HG02973 (cell line): ENCODE results near the gene SCG5.

Experiments
- ATAC-seq: cut with Tn5 transposase; IDR thresholded peaks from one replicate; pipeline ENCODE4 v1.9.1; 2021; ENCODE audit warnings: moderate library complexity; ENCODE audit not compliant: unreplicated experiment

Gene SCG5

DNA sequence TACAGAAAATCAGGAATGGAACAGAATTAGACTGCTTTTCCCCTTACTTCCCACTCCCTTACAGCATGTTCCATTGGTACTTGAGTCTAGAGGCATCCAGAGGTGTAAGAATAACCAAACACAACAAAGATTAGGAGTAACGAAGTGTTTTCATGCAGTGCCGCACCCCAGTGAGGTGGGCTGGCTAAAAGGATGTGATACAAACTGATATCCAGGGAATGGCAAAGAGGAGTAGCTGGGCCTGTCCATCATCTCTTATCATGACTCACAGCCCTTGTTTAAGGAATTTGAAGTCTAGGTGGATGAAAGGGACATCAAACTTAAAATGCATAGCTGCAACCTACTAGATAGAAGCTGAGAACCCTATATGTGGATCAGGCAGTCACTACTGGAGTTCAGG is 16.4 kb downstream of the SCG5 start:
- ATAC-seq = no peak

DNA sequence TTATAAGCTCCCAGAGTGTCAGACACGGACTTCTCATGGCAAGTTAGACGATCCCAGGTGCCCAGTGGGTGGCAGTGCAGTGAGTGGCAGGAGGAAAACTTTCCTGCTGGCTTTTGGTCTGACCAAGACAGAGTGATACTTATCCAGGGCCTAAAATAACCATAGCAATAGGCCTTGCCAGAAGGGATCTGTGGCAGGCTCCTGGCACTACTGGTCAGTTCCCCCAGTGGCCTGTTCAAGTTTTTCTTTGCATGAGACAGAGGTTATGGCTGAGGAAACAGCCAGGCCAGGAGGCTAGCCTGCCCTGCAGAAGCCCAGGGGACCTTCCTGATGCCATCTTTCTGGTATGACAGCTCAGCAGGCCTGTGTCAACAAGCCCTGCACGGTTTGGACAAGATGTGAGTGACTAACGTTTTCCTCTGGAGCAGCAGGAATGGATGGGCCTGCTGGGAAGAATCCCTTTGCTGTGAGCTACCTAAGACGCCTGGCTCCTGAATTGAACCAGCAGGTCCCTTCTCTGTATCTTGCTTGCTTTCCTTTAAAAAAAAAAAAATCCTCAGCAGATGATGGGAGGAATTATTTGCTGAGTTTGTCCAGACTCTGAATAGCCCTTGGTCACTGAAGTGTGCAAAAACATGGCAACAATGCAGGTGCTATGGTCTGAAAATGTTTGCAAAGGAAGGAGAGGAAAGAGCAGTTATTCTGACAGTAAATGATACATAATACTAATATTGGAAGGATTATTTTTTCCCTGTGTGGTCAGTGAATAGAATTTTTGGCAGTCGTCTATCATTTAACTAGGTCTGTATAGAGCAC is 18.0 kb downstream of the SCG5 start:
- no peak for ATAC-seq

DNA sequence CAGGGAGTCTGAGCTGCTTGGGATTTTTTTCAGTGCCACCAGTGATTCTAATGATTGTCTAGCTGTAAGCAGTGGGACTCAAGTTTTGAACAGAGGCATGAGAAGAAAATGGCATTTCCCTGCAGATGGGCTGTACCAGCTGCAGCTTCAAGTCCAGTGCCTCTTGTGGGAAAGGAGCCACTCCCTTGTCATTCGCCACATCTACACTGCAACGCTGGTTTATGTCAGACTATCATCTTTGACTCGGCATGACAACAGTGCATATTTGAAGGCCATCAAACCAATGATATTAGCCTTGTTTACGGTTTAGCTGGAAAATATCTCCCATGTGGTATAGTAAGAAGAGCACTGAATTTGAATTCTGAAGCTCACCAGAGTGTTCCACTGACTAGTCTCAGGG is 22.2 kb downstream of the SCG5 start:
- no peak for ATAC-seq

GRCh38 chr15:32664796-32665195 is 23.3 kb downstream of the SCG5 start:
- no peak for ATAC-seq

- ATAC-seq = no peak
Observed at GRCh38 chr15:32667321-32667720, 25.8 kb downstream of the SCG5 start.

DNA sequence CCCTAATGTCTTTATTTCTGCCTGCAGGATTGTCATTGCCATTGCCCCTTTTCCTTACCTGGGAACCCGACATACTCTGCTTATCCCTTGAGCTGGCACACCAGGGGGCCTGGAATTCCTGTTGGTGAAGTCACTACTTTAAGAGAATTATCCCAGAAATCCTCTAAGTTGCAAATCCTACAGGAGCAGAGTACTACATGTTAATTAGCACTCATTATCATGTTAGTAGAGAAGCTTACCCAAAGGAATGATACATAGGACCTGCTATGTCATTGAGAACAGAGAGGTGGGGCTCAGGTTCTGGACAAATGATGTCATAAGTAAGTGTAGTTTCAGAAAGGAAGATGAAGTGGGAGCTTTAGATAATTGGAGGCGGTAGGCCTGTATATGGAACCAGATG is 27.4 kb downstream of the SCG5 start:
- no peak for ATAC-seq

DNA sequence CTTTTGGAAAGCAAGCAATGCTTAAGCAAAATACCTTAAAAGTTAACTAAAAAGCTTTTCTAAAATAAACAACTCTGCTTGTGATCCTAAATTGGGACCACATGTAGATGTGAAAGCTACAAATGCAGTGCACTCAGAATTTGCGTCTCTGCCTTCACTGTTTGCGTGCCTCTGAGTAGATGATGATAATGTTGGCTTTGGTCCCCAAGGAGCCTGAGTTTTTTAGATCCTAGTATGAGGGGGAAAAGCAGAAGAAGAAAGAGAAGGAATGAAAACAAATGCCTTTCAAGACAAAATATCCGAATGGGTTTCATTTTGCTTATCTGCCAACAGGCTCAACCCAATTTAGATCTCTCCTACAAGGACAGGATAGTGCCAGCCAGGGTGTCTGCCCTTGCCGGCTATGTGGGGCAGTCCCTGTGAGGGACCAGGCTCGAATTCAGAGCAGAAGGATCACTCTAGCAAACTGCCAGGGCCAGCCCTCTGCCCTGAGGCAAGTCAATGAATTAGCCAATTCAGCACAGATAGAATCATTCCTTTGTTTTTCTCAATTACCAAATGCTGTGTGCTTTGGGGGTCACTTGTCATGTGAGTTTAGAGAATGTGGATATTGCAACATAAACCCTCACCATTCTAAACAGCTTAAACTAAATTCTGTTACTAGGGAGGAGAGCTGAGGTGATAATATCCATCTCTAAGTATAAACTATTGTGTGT is 28.5 kb downstream of the SCG5 start:
- ATAC-seq = no peak

DNA sequence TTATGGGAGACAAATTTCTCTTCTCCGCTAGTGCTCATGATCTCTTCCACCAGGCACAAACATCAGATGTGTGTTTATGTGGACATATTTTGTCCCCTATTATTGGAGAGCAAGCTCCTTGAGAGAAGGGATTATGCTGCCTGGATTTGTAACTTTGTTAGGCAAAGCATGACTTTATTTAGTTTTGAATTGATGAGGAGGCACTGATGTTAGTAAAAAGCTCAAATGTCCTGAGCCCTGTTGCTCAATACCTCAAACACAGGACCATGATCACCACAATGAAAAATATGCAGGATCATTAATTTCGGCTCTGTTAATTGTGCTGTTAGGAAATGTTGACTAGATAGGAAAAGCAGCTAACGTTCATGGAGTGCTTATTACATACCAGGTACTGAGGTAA is 29.1 kb downstream of the SCG5 start:
- no peak for ATAC-seq

DNA sequence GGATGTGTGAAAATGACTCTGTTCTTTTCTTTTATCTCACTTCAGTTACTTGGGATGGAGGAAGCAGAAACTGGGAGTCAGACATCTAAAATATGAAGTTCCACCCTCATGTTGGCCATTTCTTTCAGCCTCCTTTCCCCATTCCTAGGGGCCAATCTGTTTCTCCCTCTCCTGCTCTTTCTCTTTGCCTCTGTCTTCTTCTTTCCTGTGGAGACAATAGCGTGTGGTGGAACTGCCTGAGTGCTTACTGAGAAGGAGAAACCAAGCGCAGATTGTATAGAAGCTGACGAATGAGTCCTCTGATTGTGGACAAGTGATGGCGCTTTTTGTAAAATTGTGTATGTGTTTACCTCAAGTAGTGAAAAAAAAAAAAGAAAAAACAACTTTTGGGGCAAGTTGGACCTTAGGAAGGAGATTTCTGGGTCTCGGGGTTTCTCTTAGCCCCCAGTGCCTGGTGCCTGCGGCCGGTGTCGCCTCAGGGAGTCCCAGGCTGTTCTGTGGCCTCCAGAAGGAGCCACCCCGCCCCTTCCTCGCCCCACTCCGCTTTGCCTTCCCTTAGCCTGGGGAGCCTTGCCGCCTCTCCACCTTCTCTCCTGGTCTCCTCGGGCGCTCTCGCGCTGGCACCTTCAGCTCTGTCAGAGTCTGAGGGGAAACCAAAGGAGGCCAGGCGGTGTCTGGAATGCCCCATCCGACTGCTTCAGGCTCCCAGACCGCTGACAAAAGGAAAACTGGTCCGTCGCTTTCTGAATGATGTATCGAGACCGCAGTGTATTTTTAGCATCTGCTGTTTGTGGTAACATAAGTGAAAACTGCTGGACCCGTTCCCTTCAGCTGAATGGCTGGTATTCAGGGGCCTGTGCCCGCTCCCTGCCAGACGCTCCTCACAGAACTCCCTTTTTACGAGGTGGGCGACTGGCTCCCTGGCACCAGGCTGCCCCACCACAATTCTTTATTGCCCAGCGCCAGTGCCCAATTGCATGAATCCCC is 30.1 kb downstream of the SCG5 start:
- no peak for ATAC-seq

GRCh38 chr15:32674681-32675080 is 33.2 kb downstream of the SCG5 start:
- no peak for ATAC-seq

DNA sequence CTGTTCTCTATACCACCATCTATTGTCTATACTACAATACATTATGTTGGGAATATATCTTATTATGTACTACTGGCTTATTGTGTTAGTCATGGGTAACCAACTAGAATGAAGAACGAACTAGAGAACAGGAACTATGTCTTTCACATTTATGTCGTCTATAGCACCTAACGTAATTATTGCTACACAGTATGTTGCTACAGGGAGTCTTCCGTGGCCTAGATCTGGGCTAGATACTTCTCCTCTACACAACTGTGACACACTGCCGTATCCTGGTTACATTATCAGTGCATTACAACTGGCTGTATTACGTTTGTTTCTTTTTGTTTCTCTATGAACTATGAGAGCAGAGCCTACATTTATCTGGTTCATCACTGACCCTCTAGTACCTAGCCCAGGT is 34.0 kb downstream of the SCG5 start:
- no peak for ATAC-seq

- no peak for ATAC-seq
Observed at GRCh38 chr15:32676169-32676568, 34.7 kb downstream of the SCG5 start.

- ATAC-seq = no peak
Observed at GRCh38 chr15:32677238-32677750, 35.8 kb downstream of the SCG5 start.

DNA sequence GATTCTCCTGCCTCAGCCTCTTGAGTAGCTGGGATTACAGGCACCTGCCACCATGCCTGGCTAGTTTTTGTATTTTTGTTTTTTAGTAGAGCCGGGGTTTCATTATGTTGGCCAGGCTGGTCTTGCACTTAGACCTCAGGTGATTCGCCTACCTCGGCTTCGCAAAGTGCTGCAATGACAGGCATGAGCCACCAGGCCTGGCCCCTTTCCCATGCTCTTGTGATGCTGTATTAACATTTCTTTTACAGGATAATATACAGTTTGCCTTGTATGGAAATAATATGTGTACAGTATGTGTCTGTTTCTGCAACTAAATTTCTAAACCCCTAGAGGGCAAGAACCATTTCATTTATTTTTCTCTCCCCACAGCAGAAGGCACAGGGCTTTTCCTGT is 37.8 kb downstream of the SCG5 start:
- no peak for ATAC-seq

DNA sequence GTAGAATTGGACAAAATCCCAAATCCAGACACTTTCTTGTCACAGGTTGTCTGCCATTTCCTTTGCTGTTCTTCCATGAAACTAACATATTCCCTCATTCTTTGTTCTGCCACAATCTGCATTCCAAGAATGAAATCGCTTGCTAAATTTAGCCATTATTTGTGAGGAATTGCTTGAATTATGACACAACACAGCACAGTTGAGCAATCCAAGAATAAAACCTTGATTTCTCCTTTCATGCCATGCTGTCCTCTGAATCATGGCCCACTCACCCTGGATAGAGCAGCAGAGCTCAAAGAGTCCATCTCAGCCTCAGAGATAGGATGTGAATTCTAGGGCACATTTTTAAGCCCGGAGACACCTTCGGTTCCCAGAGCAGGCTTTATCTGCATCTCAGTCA is 41.1 kb downstream of the SCG5 start:
- no peak for ATAC-seq

DNA sequence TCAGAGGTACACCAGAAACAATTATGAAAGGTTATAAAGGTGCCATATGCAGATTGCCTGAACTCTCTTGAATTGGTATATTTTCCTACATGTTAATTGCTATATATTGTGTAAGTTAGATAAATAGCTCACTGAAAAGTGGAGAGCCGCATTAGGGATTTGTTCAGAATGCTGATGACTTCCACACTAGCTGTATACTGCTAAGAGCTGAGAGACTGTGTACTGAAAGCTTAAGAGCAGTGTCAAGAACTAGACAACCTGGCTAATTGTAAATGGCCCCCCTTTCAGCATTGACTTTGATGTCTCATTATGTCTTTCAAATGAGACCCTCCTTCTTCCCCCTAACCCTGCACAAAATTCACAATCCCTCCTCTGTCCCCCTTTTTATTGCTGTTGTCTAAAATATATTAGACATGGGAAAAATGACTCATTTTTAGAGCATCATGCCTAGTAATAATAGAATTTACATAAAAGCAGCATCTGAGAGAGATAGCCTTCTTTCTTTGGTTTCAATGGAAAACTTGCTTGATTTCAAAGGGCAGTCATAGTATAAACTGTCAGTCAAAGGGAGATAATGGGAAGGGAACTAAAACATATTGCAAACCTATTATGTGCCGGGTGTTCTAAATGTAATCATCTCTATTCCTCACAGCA is 41.6 kb downstream of the SCG5 start:
- no peak for ATAC-seq

- ATAC-seq = no peak
Observed at GRCh38 chr15:32683906-32684584, 42.5 kb downstream of the SCG5 start.

- no peak for ATAC-seq
Observed at GRCh38 chr15:32685576-32685975, 44.1 kb downstream of the SCG5 start.

- ATAC-seq = no peak
Observed at GRCh38 chr15:32687556-32687955, 46.0 kb downstream of the SCG5 start.

GRCh38 chr15:32688151-32688639 is 46.7 kb downstream of the SCG5 start:
- ATAC-seq = no peak
